ENCODE results near the gene CHST2.

CHST2 gene

DNA sequence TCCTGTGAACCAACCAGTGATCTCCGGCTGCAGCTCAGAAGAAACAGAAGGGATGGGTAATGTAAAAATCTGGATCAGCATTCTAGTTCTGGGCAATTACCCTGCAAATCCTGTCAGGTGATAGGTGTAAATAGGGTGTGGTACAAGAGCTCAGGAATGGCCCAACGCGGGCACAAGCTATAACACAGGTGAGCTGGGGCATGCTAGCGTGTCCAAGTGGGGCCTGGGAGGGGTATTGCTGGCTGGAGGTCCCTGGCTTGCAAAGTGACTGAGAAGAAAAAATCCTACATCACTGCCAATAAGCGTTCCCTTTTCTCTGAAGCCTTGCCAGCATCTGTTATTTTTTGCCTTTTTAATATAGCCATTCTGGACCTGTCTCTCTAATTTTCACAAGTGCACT is 9.7 kb upstream of the CHST2 start:
- no peak for TF ChIP-seq CTCF (IDR thresholded peaks at IDR 0.05; ENCODE audit: insufficient read depth, low read length, missing control alignments)
- CTCF ChIA-PET = no interaction called here

GRCh38 chr3:143110371-143110770 is 9.2 kb upstream of the CHST2 start:
- CTCF ChIA-PET = no interaction called here
- TF ChIP-seq CTCF (IDR thresholded peaks at IDR 0.05; ENCODE audit: insufficient read depth, low read length, missing control alignments) = no peak
- H3K4me3 ChIP-seq (ENCODE audit: low read depth, low read length) = no peak overlapping the region
- no peak for DNase-seq (ENCODE audit: low read depth, low spot score)
- POLR2A ChIA-PET = no interaction called here

More for the DNA sequence above, 9.7 kb upstream of the CHST2 start:
- H3K4me3 ChIP-seq (ENCODE audit: low read depth, low read length) = no peak overlapping the region
- POLR2A ChIA-PET = no interaction called here
- no peak for DNase-seq (ENCODE audit: low read depth, low spot score)

GRCh38 chr3:143118630-143119008 is 952 bp upstream of the CHST2 start:
- peak overlapping the region; percentile 83 for H3K4me3 ChIP-seq (ENCODE audit: low read depth, low read length)
- no peak for TF ChIP-seq CTCF (IDR thresholded peaks at IDR 0.05; ENCODE audit: insufficient read depth, low read length, missing control alignments)
- ChIA-PET POLR2A (no interaction called here), CTCF (interaction anchor here (4.3 kb wide), 1 partner anchor 526 kb away, joined by 37 read pairs; no protein-coding TSS in a partner anchor)
- no peak for DNase-seq (ENCODE audit: low read depth, low spot score)

GRCh38 chr3:143119974-143120715 is 574 bp downstream of the CHST2 start:
- no peak for TF ChIP-seq CTCF (IDR thresholded peaks at IDR 0.05; ENCODE audit: insufficient read depth, low read length, missing control alignments)
- POLR2A ChIA-PET = no interaction called here
- CTCF ChIA-PET = interaction anchor here (1.0 to 4.3 kb wide), 12 partner anchors 8 to 554 kb away, joined by 3 to 37 read pairs (median 5); no protein-coding TSS in a partner anchor
- no peak for DNase-seq (ENCODE audit: low read depth, low spot score)
- H3K4me3 ChIP-seq (ENCODE audit: low read depth, low read length) = peak overlapping the region; percentile 83

DNA sequence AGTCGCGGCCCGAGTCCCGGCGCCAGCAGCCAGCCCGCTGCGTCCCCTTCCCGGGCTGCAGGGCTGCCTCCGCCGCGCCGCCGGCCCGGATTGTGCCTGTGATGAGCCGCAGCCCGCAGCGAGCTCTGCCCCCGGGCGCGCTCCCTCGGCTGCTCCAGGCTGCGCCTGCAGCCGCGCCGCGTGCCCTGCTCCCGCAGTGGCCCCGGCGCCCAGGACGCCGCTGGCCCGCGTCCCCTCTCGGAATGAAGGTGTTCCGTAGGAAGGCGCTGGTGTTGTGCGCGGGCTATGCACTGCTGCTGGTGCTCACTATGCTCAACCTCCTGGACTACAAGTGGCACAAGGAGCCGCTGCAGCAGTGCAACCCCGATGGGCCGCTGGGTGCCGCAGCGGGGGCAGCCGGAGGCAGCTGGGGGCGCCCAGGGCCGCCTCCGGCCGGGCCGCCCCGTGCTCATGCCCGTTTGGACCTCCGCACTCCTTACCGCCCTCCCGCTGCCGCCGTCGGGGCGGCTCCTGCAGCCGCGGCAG is 1.2 kb downstream of the CHST2 start:
- CTCF ChIA-PET = interaction anchor here (0.7 to 4.3 kb wide), 20 partner anchors 8 to 560 kb away, joined by 3 to 37 read pairs (median 4); no protein-coding TSS in a partner anchor
- POLR2A ChIA-PET = interaction anchor here (0.5 kb wide), 1 partner anchor 72 kb away, joined by 3 read pairs; no protein-coding TSS in a partner anchor
- peak overlapping the region; percentile 83 for H3K4me3 ChIP-seq (ENCODE audit: low read depth, low read length)
- peak; percentile 41 for TF ChIP-seq CTCF (IDR thresholded peaks at IDR 0.05; ENCODE audit: insufficient read depth, low read length, missing control alignments)
- DNase-seq (ENCODE audit: low read depth, low spot score) = no peak
